Diencephalon (tissue), 1 donor: ENCODE data around the gene CBLL1. TPM values are rescaled to one million over a fixed set of nuclear protein-coding genes. Genes with fewer than 3 reads are reported as not detected.

ENCODE experiments used
- total RNA-seq: library from RNA; depleted of rRNA; stranded (reverse); fragments of >200 nt; gene quantifications from one replicate; pipeline ENCODE4 v1.2.3, GENCODE V29; 2014

CBLL1 gene, protein sequence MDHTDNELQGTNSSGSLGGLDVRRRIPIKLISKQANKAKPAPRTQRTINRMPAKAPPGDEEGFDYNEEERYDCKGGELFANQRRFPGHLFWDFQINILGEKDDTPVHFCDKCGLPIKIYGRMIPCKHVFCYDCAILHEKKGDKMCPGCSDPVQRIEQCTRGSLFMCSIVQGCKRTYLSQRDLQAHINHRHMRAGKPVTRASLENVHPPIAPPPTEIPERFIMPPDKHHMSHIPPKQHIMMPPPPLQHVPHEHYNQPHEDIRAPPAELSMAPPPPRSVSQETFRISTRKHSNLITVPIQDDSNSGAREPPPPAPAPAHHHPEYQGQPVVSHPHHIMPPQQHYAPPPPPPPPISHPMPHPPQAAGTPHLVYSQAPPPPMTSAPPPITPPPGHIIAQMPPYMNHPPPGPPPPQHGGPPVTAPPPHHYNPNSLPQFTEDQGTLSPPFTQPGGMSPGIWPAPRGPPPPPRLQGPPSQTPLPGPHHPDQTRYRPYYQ
- total RNA-seq, result 30.0 TPM

GRCh38 chr7:107743567-107744344, at the start of gene CBLL1:
TSS of gene CBLL1 (plus strand) at chr7:107744142. CDS start at chr7:107744164, 22 bp downstream.

GRCh38 chr7:107803009-107803610, 59.2 kb downstream of the CBLL1 start, which contains the start of gene SLC26A3:
TSS of gene SLC26A3 (minus strand) at chr7:107803223. CDS start at chr7:107794509, 8,714 bp downstream.

Other genes with a start within 250 kb of the CBLL1 start
- gene COG5, start 180.2 kb upstream of the CBLL1 start, total RNA-seq, result 33.2 TPM
- 17.8 TPM for gene DUS4L, start 180.2 kb upstream of the CBLL1 start, total RNA-seq
- 50.5 TPM for gene BCAP29, start 163.9 kb upstream of the CBLL1 start, total RNA-seq
- gene SLC26A4, start 83.3 kb upstream of the CBLL1 start, total RNA-seq, result 0.69 TPM
- not detected for gene SLC26A3, start 59.1 kb downstream of the CBLL1 start, total RNA-seq
- 83.3 TPM for gene DLD, start 147.0 kb downstream of the CBLL1 start, total RNA-seq